Right ventricle myocardium superior (tissue), 1 donor: ENCODE measurements around the gene PGM1. TPM values are rescaled to one million over a fixed set of nuclear protein-coding genes. Genes with fewer than 3 reads are reported as not detected.
A peak's percentile ranks its signal among the peaks of the same experiment; 100 is the strongest.

Experiments
- ATAC-seq: fragments of 200-7000 bp; cut with Tn5 transposase; one replicate; pipeline ENCODE4 v1.9.1; 2020; ENCODE audit warnings: mild to moderate bottlenecking; ENCODE audit not compliant: poor library complexity
- DNase-seq: peaks from one replicate; pipeline ENCODE4 v3.0.0-alpha.2; 2020
- intact Hi-C: fragments of 100-400 bp; cut with DNase I; formaldehyde crosslinking; loops from one replicate; pipeline ENCODE4 v1.11.2; 2022
- total RNA-seq: library from RNA; stranded (reverse); fragmentation: NEBNext Ultra II Directional; extraction: Animal tissue kit (Norgen Biotek cat#: 25700); gene quantifications from one replicate; pipeline ENCODE4 v1.2.1, GENCODE V29; 2021
- donor health status: DM: no; HTN: yes; CAD: no; lungs with severe emphysema.

PGM1 gene
- total RNA-seq, 1 donor from 2014 or later, result 283 TPM

- DNase-seq (no peak), ATAC-seq (no peak)
- intact Hi-C loops, result no loop called here
Observed at GRCh38 chr1:63595435-63595834, 2.2 kb downstream of the PGM1 start.

DNA sequence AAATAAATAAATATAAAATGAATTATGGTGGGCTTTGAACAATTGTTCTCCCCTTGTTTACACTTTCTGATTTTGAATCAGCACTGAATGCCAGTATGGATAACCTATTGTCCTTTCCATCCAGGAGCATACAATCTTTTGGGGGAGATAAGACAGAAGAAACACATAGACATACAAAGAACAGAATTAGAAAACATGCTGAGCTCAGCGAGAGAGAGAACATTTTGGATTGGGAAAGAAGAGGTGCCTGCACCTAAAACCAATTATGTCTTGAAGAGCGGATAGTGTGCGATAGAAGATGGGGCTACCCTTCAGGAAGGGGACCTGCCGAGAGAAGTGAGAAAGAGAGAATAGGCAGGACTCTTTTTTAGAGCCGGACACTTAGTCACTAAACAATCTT lies 6.6 kb downstream of the PGM1 start:
- ATAC-seq (no peak), DNase-seq (no peak)
- intact Hi-C loops, result no loop called here

DNA sequence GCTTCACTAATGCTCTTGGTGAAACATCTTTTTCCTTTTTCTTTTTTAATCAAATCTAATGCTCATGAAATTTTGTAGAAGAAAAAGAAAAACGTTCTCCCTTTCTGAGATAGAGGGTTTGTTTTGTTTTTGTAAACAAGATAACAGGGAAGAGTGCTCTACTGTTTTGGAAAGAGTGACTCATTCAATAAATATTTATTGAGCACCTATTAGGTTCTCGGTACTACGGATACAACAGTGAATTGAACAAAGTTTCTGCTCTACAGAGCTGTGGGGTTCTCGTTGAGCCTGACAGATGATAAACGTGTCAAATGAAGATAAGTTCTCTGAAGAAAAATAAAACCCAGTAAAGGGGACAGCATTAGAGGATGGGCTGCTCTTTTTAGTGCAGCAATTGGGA lies 7.0 kb downstream of the PGM1 start:
- DNase-seq (no peak), ATAC-seq (no peak)
- intact Hi-C loops, result no loop called here

GRCh38 chr1:63601061-63601460 lies 7.8 kb downstream of the PGM1 start:
- ATAC-seq (no peak), DNase-seq (no peak)
- intact Hi-C loops, result no loop called here

- intact Hi-C loops, result no loop called here
- ATAC-seq, result no peak
Observed at GRCh38 chr1:63601463-63601862, 8.3 kb downstream of the PGM1 start.

GRCh38 chr1:63601912-63602311 lies 8.7 kb downstream of the PGM1 start:
- intact Hi-C loops, result no loop called here
- no peak for ATAC-seq
- DNase-seq, result no peak

More at GRCh38 chr1:63601463-63601862, 8.3 kb downstream of the PGM1 start:
- DNase-seq, result no peak

DNA sequence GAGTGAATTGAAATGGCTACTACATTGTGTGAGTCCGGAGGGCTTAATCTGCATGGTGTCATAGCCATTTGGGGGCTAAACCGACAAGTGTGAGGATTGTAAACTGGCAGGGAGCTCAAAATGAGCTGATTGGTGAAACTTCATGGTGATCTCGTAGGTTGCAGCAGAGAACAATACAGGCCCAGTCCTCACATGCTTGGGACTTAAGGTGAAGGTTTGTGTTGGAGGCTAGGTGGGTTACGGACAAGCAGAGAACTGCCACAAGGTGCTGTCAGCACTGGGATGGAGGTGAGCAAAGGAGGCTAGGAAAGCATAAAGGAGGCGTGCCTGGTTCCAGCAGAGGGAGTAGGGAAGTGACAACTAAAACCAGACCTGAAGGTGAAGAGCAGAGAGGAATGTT lies 9.4 kb downstream of the PGM1 start:
- DNase-seq (no peak), ATAC-seq (no peak)
- intact Hi-C loops, result no loop called here

DNA sequence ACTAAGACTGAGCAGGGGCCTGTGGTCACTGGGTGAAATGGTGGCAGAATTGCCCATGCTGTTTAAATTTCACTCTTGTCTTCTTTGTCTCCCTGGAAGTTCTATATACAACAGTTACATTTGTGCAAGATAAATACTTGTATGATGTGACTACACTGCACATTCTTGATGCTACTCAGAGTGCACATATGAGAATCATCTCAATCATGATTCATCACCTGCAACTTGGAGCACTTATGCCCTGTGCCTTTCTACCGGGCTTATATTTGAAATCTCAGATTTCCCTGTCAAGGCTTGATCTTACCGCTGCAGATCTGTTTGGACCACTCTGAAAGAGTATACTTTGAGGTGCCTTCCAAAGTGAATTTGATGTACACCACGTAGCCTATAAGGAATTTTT lies 10.6 kb downstream of the PGM1 start:
- no peak for DNase-seq
- intact Hi-C loops, result no loop called here
- no peak for ATAC-seq

DNA sequence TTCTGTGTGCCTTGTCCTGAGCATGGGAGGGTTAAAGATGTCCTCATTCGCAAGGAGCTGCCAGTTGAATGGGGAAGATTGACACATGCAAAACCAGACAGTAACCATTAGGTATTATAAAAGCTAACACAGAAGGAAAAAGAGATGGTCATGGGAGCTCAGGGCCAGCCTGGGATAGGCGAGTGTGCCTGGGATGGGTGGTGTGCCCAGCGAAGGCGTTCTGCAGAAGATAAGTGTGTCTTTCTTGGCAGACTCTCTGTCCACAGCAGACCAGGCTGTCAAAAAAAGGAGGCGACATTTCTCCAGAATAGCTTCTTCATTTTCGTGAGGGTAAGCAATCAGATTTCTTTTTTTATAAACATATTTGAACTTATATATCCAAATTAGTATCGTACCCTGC lies 14.1 kb downstream of the PGM1 start:
- no peak for DNase-seq
- no peak for ATAC-seq
- intact Hi-C loops, result no loop called here

GRCh38 chr1:63611231-63611630 lies 18.0 kb downstream of the PGM1 start:
- DNase-seq (no peak), ATAC-seq (no peak)
- intact Hi-C loops, result no loop called here

DNA sequence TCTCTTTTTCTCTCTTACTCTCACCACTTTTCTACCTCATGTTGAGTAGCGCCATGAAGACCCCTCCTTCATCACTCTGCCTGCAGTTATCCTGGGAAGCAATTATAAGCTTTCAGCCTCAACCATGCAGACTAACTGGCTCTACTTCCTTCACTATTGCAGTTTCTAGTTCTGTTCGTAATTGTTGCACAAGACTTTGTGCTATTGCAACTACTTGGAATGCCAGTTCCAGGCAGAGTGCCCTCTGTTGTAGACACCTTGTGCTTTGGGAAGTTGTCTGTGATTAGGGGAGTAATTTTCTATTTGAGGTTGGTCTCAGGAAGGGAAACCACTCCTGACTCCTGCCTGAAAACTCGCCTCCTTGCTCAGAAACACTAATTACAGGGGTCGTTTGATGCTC lies 19.4 kb downstream of the PGM1 start:
- intact Hi-C loops, result no loop called here
- no peak for DNase-seq
- peak; percentile 15 for ATAC-seq

GRCh38 chr1:63612971-63613370 lies 19.8 kb downstream of the PGM1 start:
- intact Hi-C loops, result no loop called here

GRCh38 chr1:63615768-63616420 lies 22.7 kb downstream of the PGM1 start:
- DNase-seq (no peak), ATAC-seq (peak; percentile 70)
- intact Hi-C loops, result no loop called here

More at GRCh38 chr1:63612971-63613370, 19.8 kb downstream of the PGM1 start:
- DNase-seq (no peak), ATAC-seq (peak; percentile 24)

GRCh38 chr1:63617450-63617849 lies 24.2 kb downstream of the PGM1 start:
- ATAC-seq (no peak), DNase-seq (no peak)
- intact Hi-C loops, result no loop called here

DNA sequence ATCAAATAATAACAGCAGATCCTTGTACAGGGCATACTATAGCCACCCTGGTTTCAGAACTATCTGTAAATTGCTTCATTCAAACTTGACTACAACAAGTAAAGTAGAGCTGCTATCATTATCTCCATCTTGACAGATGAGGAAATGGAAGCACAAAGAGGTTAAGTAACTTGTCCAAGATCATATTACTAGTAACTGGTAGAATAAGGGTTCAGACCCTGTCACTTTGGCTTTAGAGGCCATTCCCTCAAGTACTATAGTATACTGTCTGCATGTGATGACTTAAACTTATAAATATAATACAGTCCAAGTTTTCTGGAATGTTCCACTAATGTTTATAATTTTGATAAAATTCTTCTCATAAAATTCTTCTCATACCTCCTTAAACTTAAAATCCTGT lies 24.8 kb downstream of the PGM1 start:
- intact Hi-C loops, result no loop called here
- DNase-seq (no peak), ATAC-seq (no peak)

- intact Hi-C loops, result no loop called here
Observed at GRCh38 chr1:63619558-63619957, 26.3 kb downstream of the PGM1 start.

GRCh38 chr1:63620671-63621070 lies 27.5 kb downstream of the PGM1 start:
- DNase-seq, result no peak
- ATAC-seq, result no peak
- intact Hi-C loops, result loop anchor here (5.0 kb wide), 1 partner anchor 622 kb away; no protein-coding TSS in a partner anchor

More at GRCh38 chr1:63619558-63619957, 26.3 kb downstream of the PGM1 start:
- no peak for ATAC-seq
- DNase-seq, result no peak

GRCh38 chr1:63621075-63621474 lies 27.9 kb downstream of the PGM1 start:
- DNase-seq, result peak; percentile 45

DNA sequence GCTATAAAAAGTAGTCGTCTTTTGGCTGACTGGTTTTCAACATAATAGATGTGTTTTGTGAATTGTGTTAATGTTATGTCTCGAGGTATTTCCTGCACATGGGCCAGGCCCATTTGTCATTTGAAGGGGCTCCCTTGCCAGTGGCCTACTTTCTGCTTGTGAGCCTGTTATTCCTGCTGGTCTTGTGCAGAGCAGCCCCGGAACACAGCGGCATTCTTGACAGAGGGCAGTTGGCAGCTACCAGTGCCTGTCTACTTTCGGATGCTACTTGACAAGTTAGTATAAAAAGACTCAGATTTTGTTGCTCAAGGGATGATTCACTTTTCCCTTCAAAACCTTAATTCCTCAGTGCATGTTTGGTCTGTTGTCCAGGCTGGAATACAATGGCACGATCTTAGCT lies 28.5 kb downstream of the PGM1 start:
- intact Hi-C loops, result loop anchor here (5.0 kb wide), 1 partner anchor 621 kb away; no protein-coding TSS in a partner anchor
- DNase-seq, result peak; percentile 51
- ATAC-seq, result peak; percentile 78

More at GRCh38 chr1:63621075-63621474, 27.9 kb downstream of the PGM1 start:
- intact Hi-C loops, result loop anchor here (5.0 kb wide), 1 partner anchor 621 kb away; no protein-coding TSS in a partner anchor
- ATAC-seq, result peak; percentile 69

GRCh38 chr1:63622849-63623566 lies 29.8 kb downstream of the PGM1 start:
- no peak for DNase-seq
- intact Hi-C loops, result loop anchor here (5.0 kb wide), 1 partner anchor 619 kb away; no protein-coding TSS in a partner anchor
- peak; percentile 63 for ATAC-seq
